Prostate gland (tissue), 2 donors: ENCODE results near the gene PTPRA. TPM values are rescaled to one million over a fixed set of nuclear protein-coding genes. Genes with fewer than 3 reads are reported as not detected.

Experiments
- DNase-seq: peaks from one replicate; pipeline ENCODE4 v3.0.0-alpha.2; 2019; ENCODE audit warnings: low spot score
- H3K27ac ChIP-seq, 2 donors: fragments of 200-600 bp; sonication (generic); 2 replicates each; pipeline ENCODE4 v1.5.1; 2017 to 2019
- H3K27me3 ChIP-seq: fragments of 200-600 bp; sonication (generic); replicated peaks from 2 replicates; pipeline ENCODE4 v1.5.1; 2019; ENCODE audit not compliant: insufficient read depth
- H3K36me3 ChIP-seq, 2 donors: fragments of 200-600 bp; sonication (generic); 1 replicate in 1 of 2; 2 replicates in 1 of 2; pipeline versions ENCODE4 v1.5.1 to v1.8.1; 2017 to 2019
- H3K4me1 ChIP-seq: fragments of 200-600 bp; sonication (generic); replicated peaks from 2 replicates; pipeline ENCODE4 v1.5.1; 2019
- H3K4me3 ChIP-seq, 2 donors: fragments of 200-600 bp; sonication (generic); 2 replicates each; pipeline ENCODE4 v1.5.1; 2017 to 2019
- H3K9me3 ChIP-seq: fragments of 200-600 bp; sonication (generic); 2 replicates; pipeline ENCODE4 v1.5.1; 2017
- CTCF ChIP-seq, 4 experiments: fragments of 200-600 bp in 2 of 4; fragments of 450-650 bp in 2 of 4; sonication (generic) in 2 of 4; IDR thresholded peaks; 1 replicate in 3 of 4; 2 replicates in 1 of 4; pipeline ENCODE4 v1.5.1; 2016 to 2019; ENCODE audit warnings: antibody characterized with exemption in 4 of 4, mild to moderate bottlenecking in 2 of 4, moderate library complexity in 2 of 4
- POLR2A ChIP-seq: fragments of 450-650 bp; IDR thresholded peaks from one replicate; pipeline ENCODE4 v1.6.1; 2016; ENCODE audit warnings: antibody characterized with exemption, mild to moderate bottlenecking
- POLR2AphosphoS5 ChIP-seq: sonication (generic); formaldehyde crosslinking; IDR thresholded peaks from one replicate; pipeline ENCODE4 v1.6.1; 2017; ENCODE audit warnings: antibody characterized with exemption
- WGBS: methylation state at CpG from one replicate; pipeline ENCODE4 v1.1.5; 2018; 5-methylcytosine and 5-hydroxymethylcytosine counted together
- intact Hi-C: fragments of 100-400 bp; cut with DNase I; formaldehyde crosslinking; loops from one replicate; pipeline ENCODE4 v1.14.2; 2022
- total RNA-seq, 2 donors: library from RNA; depleted of rRNA; stranded (reverse); fragments of >200 nt; gene quantifications; one replicate each; pipeline ENCODE4 v1.1.0, GENCODE V29; 2016

Gene PTPRA
- total RNA-seq, 2 donors from 2014 or later: 57.7 to 83.6 TPM

DNA sequence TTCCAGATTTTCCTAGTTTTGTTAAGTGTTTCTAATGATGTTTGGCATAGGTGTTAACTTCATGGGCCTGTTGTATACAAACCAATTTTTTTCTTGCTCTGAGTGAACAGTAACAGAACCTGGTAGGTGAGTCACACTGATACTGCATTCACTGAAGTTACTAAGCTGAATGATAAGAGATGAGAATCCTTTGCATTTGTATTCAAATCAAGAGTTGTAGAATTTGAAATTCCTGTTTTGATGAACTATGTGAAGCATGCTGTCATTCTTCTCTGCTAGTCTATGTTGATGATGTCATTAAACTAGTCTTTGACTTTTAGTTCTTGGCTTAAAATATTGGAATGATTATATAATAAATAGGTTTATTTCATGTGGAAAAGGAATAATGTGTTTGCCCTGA is 37.9 kb downstream of the PTPRA start:
- H3K27ac ChIP-seq: no peak overlapping the region
- H3K9me3 ChIP-seq: no peaks in the 10 kb centered on the region
- intact Hi-C loops: no loop called here
- no peaks in the 10 kb centered on the region for H3K27me3 ChIP-seq
- DNase-seq: no peak
- H3K4me3 ChIP-seq: no peak overlapping the region
- no peak for TF ChIP-seq POLR2AphosphoS5
- no peak for TF ChIP-seq CTCF (IDR thresholded peaks at IDR 0.05)
- TF ChIP-seq POLR2A: no peak
- H3K36me3 ChIP-seq: no peaks in the 10 kb centered on the region
- H3K4me1 ChIP-seq: no peaks in the 10 kb centered on the region

DNA sequence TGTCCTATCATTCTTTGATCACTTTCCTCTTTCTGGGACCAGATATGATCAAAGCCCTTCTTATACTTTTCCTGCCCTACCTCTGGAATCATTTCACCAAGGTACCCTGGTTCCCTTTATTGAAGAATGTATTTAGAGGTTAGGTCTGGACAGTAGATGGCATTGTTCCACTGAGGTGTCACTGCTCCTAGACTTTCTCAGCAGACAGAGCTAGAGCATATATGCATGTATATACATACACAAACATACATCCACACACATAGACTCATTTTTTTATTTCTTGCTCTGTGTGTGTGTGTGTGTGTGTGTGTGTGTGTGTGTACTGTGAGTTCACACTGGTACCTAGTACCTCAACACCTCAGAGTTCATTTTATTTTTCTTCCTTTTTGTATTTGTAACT is 40.9 kb downstream of the PTPRA start:
- Histone ChIP-seq H3K36me3 (no peaks in the 10 kb centered on the region), H3K27ac (no peak overlapping the region), H3K27me3 (no peaks in the 10 kb centered on the region), H3K4me1 (no peaks in the 10 kb centered on the region), H3K9me3 (no peaks in the 10 kb centered on the region), H3K4me3 (no peak overlapping the region)
- DNase-seq: no peak
- TF ChIP-seq POLR2A: no peak
- no peak for TF ChIP-seq CTCF (IDR thresholded peaks at IDR 0.05)
- TF ChIP-seq POLR2AphosphoS5: no peak
- intact Hi-C loops: no loop called here

DNA sequence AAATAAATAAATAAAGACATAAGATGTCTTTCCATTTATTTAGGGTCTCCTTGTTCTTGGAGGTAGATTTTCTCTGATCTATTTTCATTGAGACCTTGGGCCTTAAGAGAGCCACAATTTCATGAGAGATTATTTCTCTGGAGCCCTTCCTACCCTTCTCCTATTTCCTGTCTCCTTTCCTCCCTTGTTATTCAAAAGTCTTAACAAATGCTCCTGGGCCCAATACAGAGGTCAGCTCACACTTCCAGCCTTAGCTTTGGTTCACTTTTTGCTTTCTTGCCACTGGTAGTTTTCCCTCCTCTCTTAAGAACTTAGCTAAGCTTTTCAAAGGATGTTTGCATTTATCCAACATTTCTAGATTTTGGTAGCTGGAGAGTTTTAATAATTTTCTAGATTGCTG is 44.0 kb downstream of the PTPRA start:
- H3K4me1 ChIP-seq: no peaks in the 10 kb centered on the region
- no peaks in the 10 kb centered on the region for H3K9me3 ChIP-seq
- no peak overlapping the region for H3K27ac ChIP-seq
- H3K36me3 ChIP-seq: no peaks in the 10 kb centered on the region
- H3K4me3 ChIP-seq: no peak overlapping the region
- TF ChIP-seq POLR2A (no peak), CTCF (IDR thresholded peaks at IDR 0.05) (no peak), POLR2AphosphoS5 (no peak)
- H3K27me3 ChIP-seq: no peaks in the 10 kb centered on the region
- intact Hi-C loops: no loop called here
- no peak for DNase-seq

GRCh38 chr20:2918096-2919049 is 45.1 kb downstream of the PTPRA start:
- Histone ChIP-seq H3K4me1 (no peaks in the 10 kb centered on the region), H3K27me3 (no peaks in the 10 kb centered on the region), H3K4me3 (no peak overlapping the region), H3K27ac (no peak overlapping the region), H3K9me3 (no peaks in the 10 kb centered on the region), H3K36me3 (no peaks in the 10 kb centered on the region)
- DNase-seq: no peak
- 81% methylated on average over 7 of the region's 7 CpGs for WGBS
- TF ChIP-seq POLR2A (no peak), CTCF (IDR thresholded peaks at IDR 0.05) (no peak), POLR2AphosphoS5 (no peak)
- intact Hi-C loops: no loop called here
